ENCODE results near the gene KCNH3.
A peak's percentile ranks its signal among the peaks of the same experiment; 100 is the strongest.
"Not testable (repeated sequence)": the region's sequence is repeated elsewhere in the genome, so short reads cannot be mapped to it uniquely, and the experiment has no call there.

The KCNH3 gene, protein sequence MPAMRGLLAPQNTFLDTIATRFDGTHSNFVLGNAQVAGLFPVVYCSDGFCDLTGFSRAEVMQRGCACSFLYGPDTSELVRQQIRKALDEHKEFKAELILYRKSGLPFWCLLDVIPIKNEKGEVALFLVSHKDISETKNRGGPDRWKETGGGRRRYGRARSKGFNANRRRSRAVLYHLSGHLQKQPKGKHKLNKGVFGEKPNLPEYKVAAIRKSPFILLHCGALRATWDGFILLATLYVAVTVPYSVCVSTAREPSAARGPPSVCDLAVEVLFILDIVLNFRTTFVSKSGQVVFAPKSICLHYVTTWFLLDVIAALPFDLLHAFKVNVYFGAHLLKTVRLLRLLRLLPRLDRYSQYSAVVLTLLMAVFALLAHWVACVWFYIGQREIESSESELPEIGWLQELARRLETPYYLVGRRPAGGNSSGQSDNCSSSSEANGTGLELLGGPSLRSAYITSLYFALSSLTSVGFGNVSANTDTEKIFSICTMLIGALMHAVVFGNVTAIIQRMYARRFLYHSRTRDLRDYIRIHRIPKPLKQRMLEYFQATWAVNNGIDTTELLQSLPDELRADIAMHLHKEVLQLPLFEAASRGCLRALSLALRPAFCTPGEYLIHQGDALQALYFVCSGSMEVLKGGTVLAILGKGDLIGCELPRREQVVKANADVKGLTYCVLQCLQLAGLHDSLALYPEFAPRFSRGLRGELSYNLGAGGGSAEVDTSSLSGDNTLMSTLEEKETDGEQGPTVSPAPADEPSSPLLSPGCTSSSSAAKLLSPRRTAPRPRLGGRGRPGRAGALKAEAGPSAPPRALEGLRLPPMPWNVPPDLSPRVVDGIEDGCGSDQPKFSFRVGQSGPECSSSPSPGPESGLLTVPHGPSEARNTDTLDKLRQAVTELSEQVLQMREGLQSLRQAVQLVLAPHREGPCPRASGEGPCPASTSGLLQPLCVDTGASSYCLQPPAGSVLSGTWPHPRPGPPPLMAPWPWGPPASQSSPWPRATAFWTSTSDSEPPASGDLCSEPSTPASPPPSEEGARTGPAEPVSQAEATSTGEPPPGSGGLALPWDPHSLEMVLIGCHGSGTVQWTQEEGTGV

DNA sequence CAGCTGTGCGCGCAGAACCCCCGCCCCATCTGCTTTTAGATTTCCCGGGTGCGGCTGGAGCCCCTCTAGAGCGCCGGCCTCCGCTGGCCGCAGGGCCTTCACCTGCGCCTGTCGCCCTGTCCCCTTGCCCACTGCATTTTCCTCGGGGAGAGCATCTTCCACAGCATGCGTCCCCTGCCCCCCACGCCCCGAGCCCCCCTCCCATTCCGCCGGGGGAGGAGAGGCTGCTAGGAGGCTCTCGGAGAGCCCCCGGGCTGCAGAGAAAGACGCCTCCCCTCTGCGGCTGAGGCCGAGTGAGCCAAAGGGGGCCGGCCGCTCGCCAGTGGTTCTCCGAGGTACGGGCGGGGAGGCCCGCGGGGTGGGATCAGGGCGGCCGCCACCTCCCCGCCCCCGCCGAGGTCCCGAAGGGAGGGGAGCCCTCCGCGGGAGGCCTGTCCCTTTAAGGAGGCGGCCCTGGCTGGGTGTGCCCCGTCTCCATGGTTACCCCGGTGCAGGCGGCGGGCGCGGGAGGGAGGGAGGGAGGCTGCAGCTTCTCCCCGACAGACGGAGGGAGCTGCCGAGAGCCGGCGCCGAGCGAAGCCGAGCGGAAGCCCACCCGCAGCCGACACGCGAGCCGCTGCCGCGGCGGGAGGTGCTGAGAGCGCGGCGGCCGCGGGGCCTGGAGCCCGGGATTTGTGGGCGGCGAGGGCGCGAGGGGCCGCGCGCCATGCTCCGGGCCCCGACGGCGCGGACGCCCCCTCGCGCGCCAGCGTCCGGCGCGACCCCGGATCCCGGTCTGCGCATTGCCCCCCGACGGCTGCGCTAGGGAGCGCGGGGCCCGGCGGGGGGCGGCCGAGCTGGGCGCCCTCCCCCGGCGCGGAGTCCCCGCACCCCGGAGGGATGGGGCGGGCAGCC lies at the start of gene KCNH3:
Gene KCNH3 (plus strand): TSS at position 521 of the 894 bp plus-strand sequence. CDS start 387 bp downstream, outside the sequence.
- DNase-seq: peak; percentile 86

DNA sequence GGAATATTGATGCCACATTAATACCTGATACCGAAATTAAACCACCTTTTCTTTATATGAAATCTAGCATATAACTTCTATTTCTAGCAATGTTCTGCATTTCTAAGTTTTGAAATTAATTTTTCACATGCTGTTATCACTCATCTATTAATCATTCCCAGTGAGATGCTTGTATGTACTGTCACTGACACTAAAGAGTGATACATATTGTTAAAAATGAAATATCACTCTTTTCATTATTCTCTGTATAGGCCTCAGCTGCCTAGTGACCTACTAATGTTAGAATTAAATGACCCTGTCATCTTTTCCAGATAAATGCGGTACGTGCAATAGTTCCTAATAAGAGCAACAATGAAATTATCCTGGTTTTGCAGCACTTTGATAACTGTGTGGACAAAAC lies 49.7 kb upstream of the KCNH3 start:
- DNase-seq: no peak

GRCh38 chr12:49489720-49490119 lies 49.1 kb upstream of the KCNH3 start:
- DNase-seq: no peak

GRCh38 chr12:49491823-49492222 lies 47.0 kb upstream of the KCNH3 start:
- DNase-seq: no peak

DNA sequence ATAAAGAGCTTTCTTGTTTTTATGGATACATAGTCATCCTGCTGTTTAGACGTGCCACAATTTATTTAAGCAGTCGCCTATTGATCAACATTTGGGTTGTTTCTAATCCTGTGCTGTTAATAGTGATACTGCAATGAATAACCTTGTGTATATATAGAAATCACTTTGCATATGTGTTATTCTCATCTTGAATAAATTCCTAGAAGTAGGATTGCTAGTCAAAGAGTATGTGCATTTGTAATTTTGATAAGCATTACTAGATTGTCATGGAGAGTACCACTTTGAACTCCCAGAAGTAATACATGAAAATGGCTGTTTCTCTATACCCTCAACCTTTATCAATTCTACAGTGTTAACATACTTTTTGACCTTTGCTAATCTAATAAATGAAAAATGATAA lies 44.9 kb upstream of the KCNH3 start:
- no peak for DNase-seq

GRCh38 chr12:49496417-49497360 lies 42.1 kb upstream of the KCNH3 start:
- no peak for DNase-seq

DNA sequence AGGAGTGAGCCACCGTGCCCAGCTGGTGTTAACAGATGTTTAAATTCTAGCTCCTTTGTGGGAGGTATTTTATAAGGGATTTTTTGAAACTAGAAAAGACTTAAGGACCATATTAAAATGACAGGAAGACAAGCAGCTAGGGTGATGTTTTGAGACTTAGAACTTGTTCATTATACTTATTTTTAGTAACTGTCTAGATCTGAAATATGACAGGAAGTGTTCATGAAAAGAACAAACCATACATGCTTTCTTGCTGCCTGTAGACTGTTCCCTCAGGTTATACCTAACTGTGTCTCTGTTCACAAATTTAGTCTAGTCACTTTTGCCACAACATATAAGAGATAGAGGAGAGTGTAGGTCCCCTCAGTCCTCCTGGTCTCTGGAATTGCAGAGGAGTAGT lies 36.9 kb upstream of the KCNH3 start:
- no peak for DNase-seq

DNA sequence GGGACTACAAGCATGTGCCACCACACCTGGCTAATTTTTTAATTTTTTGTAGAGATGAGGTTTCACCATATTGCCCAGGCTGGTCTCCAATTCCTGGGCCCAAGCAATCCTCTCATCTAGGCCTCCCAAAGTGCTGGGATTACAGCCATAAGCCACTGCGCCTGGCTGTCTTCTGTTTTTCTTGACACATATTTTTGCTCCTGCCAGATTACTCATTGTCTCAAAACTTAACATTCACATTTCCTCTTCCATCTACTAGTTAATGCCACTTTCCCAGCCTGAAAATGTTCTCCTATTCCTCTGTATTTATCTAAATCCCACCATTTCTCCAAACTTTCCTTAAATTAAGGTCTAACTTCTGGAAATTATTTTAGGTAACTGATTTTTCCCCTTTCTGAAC lies 36.2 kb upstream of the KCNH3 start:
- DNase-seq: no peak

DNA sequence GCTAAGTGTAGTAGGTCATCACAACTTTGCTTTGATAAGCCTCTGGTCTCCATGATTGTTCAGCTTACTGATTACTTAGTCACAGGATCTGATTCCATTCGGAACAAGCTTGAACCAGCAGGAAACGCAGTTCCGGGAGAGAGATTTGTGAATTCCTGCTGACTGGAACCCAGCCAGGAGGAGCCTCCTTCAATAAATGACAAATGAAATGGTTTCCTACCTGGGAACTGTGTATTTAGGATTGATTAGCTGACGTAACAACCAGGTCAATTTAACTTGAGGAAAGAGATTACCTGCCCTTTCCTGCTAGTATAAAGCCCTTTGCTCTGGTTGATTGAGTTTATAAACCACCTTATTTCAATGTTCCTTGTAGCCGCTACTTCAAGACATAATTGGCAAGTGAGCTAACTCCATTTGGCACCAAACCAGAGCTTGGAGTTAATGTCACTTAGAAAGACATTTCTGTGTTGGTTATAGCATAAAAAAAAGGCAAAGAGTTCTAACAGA lies 35.1 kb upstream of the KCNH3 start:
- DNase-seq: no peak

DNA sequence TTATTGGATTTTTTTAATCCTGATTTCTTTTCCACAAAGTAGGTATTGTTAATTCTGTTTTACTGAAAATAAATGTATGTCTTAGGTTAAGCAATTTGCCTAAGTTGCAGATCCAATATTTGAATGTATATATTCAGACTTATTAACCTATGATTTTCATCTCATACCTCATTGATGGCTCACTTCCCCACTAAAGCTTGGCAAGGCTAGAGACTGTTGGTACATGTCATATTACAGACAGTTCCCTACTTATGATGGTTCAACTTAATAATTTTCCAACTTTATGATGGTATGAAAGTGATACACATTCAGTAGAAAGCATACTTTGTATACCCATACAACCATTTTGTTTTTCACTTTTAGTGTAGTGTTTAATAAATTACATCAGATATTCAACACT lies 33.2 kb upstream of the KCNH3 start:
- DNase-seq: no peak

DNA sequence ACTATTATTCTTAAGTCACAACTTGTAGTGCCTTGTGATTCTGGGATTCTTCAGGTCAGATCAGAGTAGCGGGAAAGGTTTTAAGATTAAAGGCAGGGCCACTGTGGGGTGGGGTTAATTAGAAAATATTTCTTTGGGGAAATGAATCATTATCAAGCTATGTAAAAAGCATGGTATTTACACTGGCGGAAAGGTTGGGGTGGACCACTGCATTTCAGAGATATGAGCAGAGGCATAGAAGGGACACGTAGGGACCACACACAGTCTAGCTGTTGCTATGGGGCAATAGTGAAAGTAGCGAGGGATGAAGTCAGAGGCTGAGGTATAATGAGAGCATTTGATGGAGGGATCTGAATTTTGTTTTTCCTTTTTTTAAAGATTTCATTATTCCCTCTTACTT lies 31.7 kb upstream of the KCNH3 start:
- DNase-seq: no peak

- DNase-seq: not testable (repeated sequence)
Measured at GRCh38 chr12:49509681-49510080, 29.1 kb upstream of the KCNH3 start.

DNA sequence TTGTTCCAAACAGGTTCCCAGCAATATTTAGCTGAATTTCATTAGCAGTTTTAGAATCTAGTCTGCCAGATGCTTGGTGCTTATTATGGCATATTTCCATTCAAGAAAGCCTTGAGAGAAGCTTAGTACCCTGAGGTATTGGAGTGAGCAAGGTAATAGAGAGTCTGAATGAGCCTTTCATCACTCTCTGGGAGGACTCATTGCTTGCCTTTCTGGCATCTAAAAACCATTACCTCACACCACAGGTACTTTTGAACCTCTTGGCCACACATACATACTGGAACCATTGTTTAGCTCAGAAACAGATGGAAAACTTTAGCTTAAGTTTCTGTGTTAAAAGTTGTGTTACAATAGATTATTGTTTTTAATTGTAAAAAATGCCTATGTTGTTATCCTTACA lies 27.4 kb upstream of the KCNH3 start:
- DNase-seq: no peak

- no peak for DNase-seq
Measured at GRCh38 chr12:49512546-49512945, 26.3 kb upstream of the KCNH3 start.

DNA sequence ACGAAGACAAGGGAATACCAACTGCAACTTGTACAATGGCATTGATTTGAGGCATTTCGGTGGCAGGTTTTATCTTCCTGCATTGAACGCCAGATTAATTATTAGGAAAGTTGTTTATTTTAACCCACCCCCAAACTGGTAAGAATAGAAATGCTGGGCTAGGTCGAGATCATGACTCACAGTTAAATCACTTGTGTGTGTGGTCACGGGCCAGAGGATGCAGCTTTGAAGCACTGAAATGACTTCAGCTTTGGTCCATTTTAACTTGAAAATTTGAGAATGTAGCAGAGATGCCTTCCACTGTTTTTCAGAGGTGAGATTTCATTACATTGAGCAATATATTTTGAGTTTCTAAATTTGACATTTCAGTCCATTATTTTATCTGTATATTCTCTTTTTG lies 23.6 kb upstream of the KCNH3 start:
- no peak for DNase-seq

DNA sequence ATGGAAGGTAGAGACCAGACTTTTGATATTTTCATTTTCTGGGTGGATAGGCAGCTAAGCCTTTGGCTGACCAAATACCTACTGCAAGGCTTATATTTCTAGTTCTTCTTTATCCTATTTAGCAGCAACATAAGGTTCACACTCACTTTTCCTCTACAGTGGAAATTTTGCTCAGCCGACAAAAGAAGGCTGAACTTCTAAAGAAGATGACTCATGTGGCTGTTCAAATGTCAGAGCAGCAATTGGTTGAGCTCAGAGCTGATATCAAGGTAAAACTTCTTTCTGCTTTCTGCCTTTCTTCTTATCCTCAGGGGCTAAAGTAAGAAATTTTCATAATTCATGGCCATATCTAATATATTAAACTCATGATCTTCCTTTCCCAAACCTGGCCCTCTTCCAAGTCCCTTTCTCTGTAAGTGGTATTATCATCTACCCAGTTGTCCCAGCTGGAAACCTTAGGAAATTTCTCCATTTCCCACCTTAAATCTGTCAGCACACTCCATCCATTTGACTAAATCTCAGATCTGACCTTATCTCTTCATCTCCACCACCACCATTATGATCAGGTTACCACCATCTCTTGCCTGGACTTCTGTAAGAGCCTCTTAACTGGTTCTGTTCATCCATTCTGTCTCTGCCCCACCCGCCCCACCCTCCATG lies 19.8 kb upstream of the KCNH3 start:
- no peak for DNase-seq

DNA sequence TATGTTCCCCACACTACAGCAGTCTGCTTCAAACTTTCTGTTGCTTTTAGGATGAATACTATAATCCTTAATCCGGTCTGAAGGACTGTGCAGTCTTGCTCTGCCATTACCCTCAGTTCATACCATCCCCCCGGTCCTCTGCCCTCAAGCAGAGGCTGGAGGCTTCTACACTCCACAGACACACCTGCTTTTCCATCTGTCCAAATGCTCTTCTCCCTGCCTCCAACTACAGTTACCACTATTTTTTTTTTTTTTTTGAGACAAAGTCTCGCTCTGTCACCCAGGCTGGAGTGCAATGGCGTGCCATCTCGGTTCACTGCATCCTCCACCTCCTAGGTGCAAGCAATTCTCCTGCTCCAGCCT lies 19.3 kb upstream of the KCNH3 start:
- no peak for DNase-seq

DNA sequence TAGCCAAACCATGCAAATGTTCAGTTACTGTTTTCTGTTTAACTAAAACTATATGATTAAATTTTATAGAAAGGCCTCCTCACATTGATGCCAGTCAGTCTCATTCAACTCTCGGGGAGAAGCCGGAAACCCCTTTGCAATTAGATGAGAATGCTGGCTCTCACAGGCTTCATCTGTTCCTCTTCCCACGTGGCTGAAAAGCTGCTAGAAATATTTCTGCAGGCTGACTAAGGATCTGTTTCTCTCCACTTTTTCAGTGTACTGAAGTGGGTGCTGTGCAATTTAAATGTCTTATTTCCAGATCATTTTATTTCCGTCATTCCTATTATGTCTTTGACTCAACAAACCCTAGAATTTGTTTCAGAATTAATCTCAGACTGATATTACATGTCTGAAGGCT lies 17.4 kb upstream of the KCNH3 start:
- DNase-seq: no peak

DNA sequence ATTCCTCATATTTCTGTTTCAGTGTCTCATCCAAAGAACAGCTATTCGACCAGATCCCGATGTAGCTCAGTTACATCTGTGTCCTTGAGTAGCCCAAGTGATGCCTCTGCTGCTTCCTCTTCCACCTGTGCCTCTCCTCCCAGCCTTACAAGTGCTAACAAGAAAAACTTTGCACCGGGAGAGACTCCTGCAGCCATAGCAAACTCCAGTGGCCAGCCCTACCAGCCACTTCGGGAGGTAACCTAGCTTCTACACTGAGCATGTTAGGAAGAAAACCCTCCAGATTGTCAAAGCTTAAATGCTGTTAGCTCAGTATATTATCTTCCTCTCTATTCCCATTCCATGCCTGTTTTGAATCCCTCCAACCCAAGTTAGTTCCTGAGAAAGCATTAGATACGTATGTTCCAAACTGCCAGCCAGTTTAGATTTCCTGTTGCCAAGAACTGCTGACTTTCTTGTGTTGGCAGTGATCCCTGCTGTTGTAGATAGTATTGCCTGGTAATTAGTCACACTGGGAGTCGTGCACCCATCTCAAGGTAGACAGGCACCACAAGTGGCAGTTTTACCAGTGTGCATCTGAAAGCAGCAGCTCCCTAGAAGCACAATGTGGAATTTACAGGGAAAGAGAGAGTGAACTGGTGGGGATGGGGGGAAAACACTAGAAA lies 14.0 kb upstream of the KCNH3 start:
- no peak for DNase-seq

- DNase-seq: no peak
Measured at GRCh38 chr12:49525942-49526341, 12.9 kb upstream of the KCNH3 start.

Data from activated naive CD4-positive, alpha-beta T cell treated with Interleukin-2 at 50 U/mL for 16 hours (primary cell).